GM12801 (cell line): ENCODE data around the gene CCSER1.

Experiments used
- CTCF ChIP-seq: IDR thresholded peaks from one replicate; pipeline ENCODE4 v1.5.1; 2011; ENCODE audit warnings: control low read depth; ENCODE audit not compliant: insufficient read length; ENCODE audit errors: extremely low read depth

CCSER1 gene

GRCh38 chr4:90127706-90128345 lies 632 bp downstream of the CCSER1 start:
- TF ChIP-seq CTCF: no peak

- TF ChIP-seq CTCF: no peak
Observed at GRCh38 chr4:90128961-90129495, 1.8 kb downstream of the CCSER1 start.

GRCh38 chr4:90130076-90130475 lies 2.9 kb downstream of the CCSER1 start:
- TF ChIP-seq CTCF: no peak

- no peak for TF ChIP-seq CTCF
Observed at GRCh38 chr4:90137555-90137954, 10.4 kb downstream of the CCSER1 start.

GRCh38 chr4:90142081-90142480 lies 14.9 kb downstream of the CCSER1 start:
- no peak for TF ChIP-seq CTCF

- TF ChIP-seq CTCF: no peak
Observed at GRCh38 chr4:90145319-90145718, 18.1 kb downstream of the CCSER1 start.

GRCh38 chr4:90146306-90146705 lies 19.1 kb downstream of the CCSER1 start:
- TF ChIP-seq CTCF: no peak
